IMR-90 (cell line): ENCODE results near the gene APCDD1. TPM values are rescaled to one million over a fixed set of nuclear protein-coding genes. Genes with fewer than 3 reads are reported as not detected.

Source experiments
- ATAC-seq: fragments of 200-7000 bp; cut with Tn5 transposase; 2 replicates; pipeline ENCODE4 v1.9.1; 2020; ENCODE audit warnings: low read depth, mild to moderate bottlenecking, moderate library complexity
- BruUV-seq: library from RNA; stranded (reverse); fragments of 400-500 nt; replicated peaks from 2 replicates; lab custom pipeline; 2021; lab: Mats Ljungman, UMichigan
- CTCF ChIA-PET: fragments of 300-600 bp; formaldehyde crosslinking; extraction: SDS; loops from one replicate; lab custom pipeline; 2021; ENCODE audit warnings: antibody characterized with exemption; lab: Yijun Ruan, JAX
- POLR2A ChIA-PET: fragments of 300-600 bp; sonication (Branson Sonifier 250); formaldehyde crosslinking; loops from one replicate; lab custom pipeline; 2022; ENCODE audit warnings: antibody characterized with exemption; ENCODE audit not compliant: unreplicated experiment; lab: Charles Lee
- DNase-seq: peaks from one replicate; pipeline ENCODE4 v3.0.0; 2013
- H2AFZ ChIP-seq: replicated peaks from 2 replicates; pipeline ENCODE3; 2013; ENCODE audit warnings: low read length, mild to moderate bottlenecking; ENCODE audit not compliant: poor library complexity
- H2AK5ac ChIP-seq: 2 replicates; pipeline ENCODE4 v1.6.1; 2013; ENCODE audit warnings: low read depth, low read length, inconsistent platforms
- H2AK9ac ChIP-seq: replicated peaks from 2 replicates; pipeline ENCODE3; 2013; ENCODE audit warnings: mild to moderate bottlenecking, low read depth, low read length, moderate library complexity; ENCODE audit not compliant: poor library complexity
- H2BK120ac ChIP-seq: 2 replicates; pipeline ENCODE4 v1.6.1; 2013; ENCODE audit warnings: low read depth, low read length, inconsistent platforms
- H2BK15ac ChIP-seq: 3 replicates; pipeline ENCODE4 v1.6.1; 2013; ENCODE audit warnings: low read depth, low read length, inconsistent platforms
- H2BK20ac ChIP-seq: 2 replicates; pipeline ENCODE4 v1.6.1; 2013; ENCODE audit warnings: low read depth, mild to moderate bottlenecking, inconsistent platforms, low read length, moderate library complexity
- H2BK5ac ChIP-seq: 2 replicates; pipeline ENCODE4 v1.6.1; 2013; ENCODE audit warnings: mild to moderate bottlenecking, low read depth, low read length, inconsistent platforms; ENCODE audit not compliant: poor library complexity, severe bottlenecking
- H3K14ac ChIP-seq: replicated peaks from 2 replicates; pipeline ENCODE4 v1.6.1; 2013; ENCODE audit warnings: low read depth, low read length, inconsistent platforms
- H3K18ac ChIP-seq: 2 replicates; pipeline ENCODE4 v1.6.1; 2013; ENCODE audit warnings: low read depth, low read length, control low read depth
- H3K23ac ChIP-seq: 2 replicates; pipeline ENCODE4 v1.6.1; 2013; ENCODE audit warnings: low read depth, low read length, inconsistent platforms
- H3K27ac ChIP-seq: 2 replicates; pipeline ENCODE4 v1.5.1; 2013; ENCODE audit warnings: mild to moderate bottlenecking, control low read depth, low read length; ENCODE audit not compliant: insufficient read depth
- H3K27me3 ChIP-seq: 2 replicates; pipeline ENCODE4 v1.6.1; 2013; ENCODE audit warnings: low read length; ENCODE audit not compliant: control insufficient read depth, insufficient read depth
- H3K36me3 ChIP-seq: 2 replicates; pipeline ENCODE4 v1.6.1; 2013; ENCODE audit warnings: low read length, mixed read lengths; ENCODE audit not compliant: control insufficient read depth, insufficient read depth
- H3K4ac ChIP-seq: 2 replicates; pipeline ENCODE4 v1.6.1; 2013; ENCODE audit warnings: low read depth, low read length, inconsistent platforms
- H3K4me1 ChIP-seq: 2 replicates; pipeline ENCODE4 v1.6.1; 2013; ENCODE audit warnings: low read length, mixed read lengths; ENCODE audit not compliant: control insufficient read depth, insufficient read depth
- H3K4me2 ChIP-seq: 2 replicates; pipeline ENCODE4 v1.6.1; 2013; ENCODE audit warnings: low read depth, mild to moderate bottlenecking, control low read depth, low read length, moderate library complexity
- H3K4me3 ChIP-seq: 2 replicates; pipeline ENCODE4 v1.5.1; 2013; ENCODE audit warnings: low read depth, mild to moderate bottlenecking, control low read depth, low read length, moderate library complexity; ENCODE audit not compliant: insufficient read depth
- H3K56ac ChIP-seq: 2 replicates; pipeline ENCODE4 v1.6.1; 2013; ENCODE audit warnings: low read length, inconsistent platforms; ENCODE audit not compliant: insufficient read depth; ENCODE audit errors: extremely low read depth
- H3K79me1 ChIP-seq, 2 experiments: 2 replicates each; pipeline ENCODE4 v1.6.1; 2013; ENCODE audit warnings: low read length in 2 of 2, inconsistent platforms in 1 of 2, low read depth in 1 of 2
- H3K9ac ChIP-seq: 2 replicates; pipeline ENCODE4 v1.6.1; 2013; ENCODE audit warnings: low read depth, low read length, control low read depth
- H3K9me1 ChIP-seq: 2 replicates; pipeline ENCODE4 v1.6.1; 2013; ENCODE audit warnings: low read length, inconsistent platforms; ENCODE audit not compliant: insufficient read depth
- H3K9me3 ChIP-seq: 2 replicates; pipeline ENCODE4 v1.6.1; 2013; ENCODE audit warnings: low read length; ENCODE audit not compliant: control insufficient read depth, insufficient read depth
- H4K20me1 ChIP-seq: 2 replicates; pipeline ENCODE4 v1.6.1; 2013; ENCODE audit warnings: low read length, inconsistent platforms; ENCODE audit not compliant: insufficient read depth
- H4K5ac ChIP-seq: 2 replicates; pipeline ENCODE4 v1.6.1; 2013; ENCODE audit warnings: mild to moderate bottlenecking, low read depth, low read length, control low read depth
- H4K8ac ChIP-seq, 2 experiments: 2 replicates each; pipeline ENCODE4 v1.6.1; 2013; ENCODE audit warnings: low read depth in 2 of 2, low read length in 2 of 2, control low read depth in 1 of 2, inconsistent platforms in 1 of 2
- H4K91ac ChIP-seq: 2 replicates; pipeline ENCODE4 v1.6.1; 2013; ENCODE audit warnings: low read depth, low read length, inconsistent platforms; ENCODE audit not compliant: insufficient read depth
- BHLHE40 ChIP-seq: fragments of 150-350 bp; IDR thresholded peaks from 2 replicates; pipeline ENCODE4 v1.6.1; 2016; ENCODE audit warnings: mild to moderate bottlenecking, low read depth, low read length
- CEBPB ChIP-seq: IDR thresholded peaks from 2 replicates; pipeline ENCODE4 v1.6.1; 2012; ENCODE audit warnings: low read depth, low read length, improper control_type of control experiment
- CHD1 ChIP-seq: IDR thresholded peaks from 2 replicates; pipeline ENCODE4 v1.6.1; 2012; ENCODE audit warnings: low read depth, low read length, improper control_type of control experiment
- CTCF ChIP-seq: conservative IDR thresholded peaks from 2 replicates; pipeline ENCODE4 v1.5.1; 2012; ENCODE audit warnings: mild to moderate bottlenecking, low read depth, low read length, improper control_type of control experiment
- ELK1 ChIP-seq: fragments of 150-350 bp; IDR thresholded peaks from 2 replicates; pipeline ENCODE4 v1.6.1; 2016; ENCODE audit warnings: low read depth, mild to moderate bottlenecking, low read length, moderate library complexity, borderline replicate concordance
- FOS ChIP-seq: fragments of 150-350 bp; IDR thresholded peaks from 2 replicates; pipeline ENCODE4 v1.6.1; 2016; ENCODE audit warnings: low read depth, low read length
- MAFK ChIP-seq: IDR thresholded peaks from 2 replicates; pipeline ENCODE4 v1.6.1; 2012; ENCODE audit warnings: low read depth, low read length, improper control_type of control experiment
- MAZ ChIP-seq: IDR thresholded peaks from 2 replicates; pipeline ENCODE4 v1.6.1; 2012; ENCODE audit warnings: low read depth, mild to moderate bottlenecking, low read length, improper control_type of control experiment, moderate library complexity, borderline replicate concordance
- MXI1 ChIP-seq: IDR thresholded peaks from 2 replicates; pipeline ENCODE4 v1.6.1; 2012; ENCODE audit warnings: low read depth, mild to moderate bottlenecking, low read length, moderate library complexity, borderline replicate concordance
- NFE2L2 ChIP-seq: fragments of 150-350 bp; IDR thresholded peaks from 2 replicates; pipeline ENCODE4 v1.6.1; 2016; ENCODE audit warnings: low read depth, mild to moderate bottlenecking, low read length
- POLR2A ChIP-seq: IDR thresholded peaks from 2 replicates; pipeline ENCODE4 v1.6.1; 2012; ENCODE audit warnings: mild to moderate bottlenecking, low read depth, low read length
- RAD21 ChIP-seq: IDR thresholded peaks from 2 replicates; pipeline ENCODE4 v1.6.1; 2012; ENCODE audit warnings: low read length, improper control_type of control experiment
- RCOR1 ChIP-seq: IDR thresholded peaks from 2 replicates; pipeline ENCODE4 v1.6.1; 2012; ENCODE audit warnings: mild to moderate bottlenecking, low read length, improper control_type of control experiment; ENCODE audit not compliant: insufficient replicate concordance
- RFX5 ChIP-seq: IDR thresholded peaks from 2 replicates; pipeline ENCODE4 v1.8.0; 2012; ENCODE audit warnings: low read depth, mild to moderate bottlenecking, low read length, moderate library complexity
- SMC3 ChIP-seq: fragments of 150-350 bp; IDR thresholded peaks from 2 replicates; pipeline ENCODE4 v1.6.1; 2016; ENCODE audit warnings: low read depth, mild to moderate bottlenecking, antibody characterized with exemption, low read length, moderate library complexity
- USF2 ChIP-seq: fragments of 150-350 bp; IDR thresholded peaks from 2 replicates; pipeline ENCODE4 v1.6.1; 2017; ENCODE audit warnings: mild to moderate bottlenecking, antibody characterized with exemption, low read length, low read depth
- dilution Hi-C: fragments of 300-500 bp; cut with HindIII; formaldehyde crosslinking; loops from one replicate; pipeline ENCODE4 v1.14.3; 2018; ENCODE audit warnings: low sequenced_read_pairs; ENCODE audit not compliant: unreplicated experiment
- in situ Hi-C: fragments of 300-500 bp; cut with MboI; formaldehyde crosslinking; loops from 3 replicates; pipeline ENCODE4 v1.14.3; 2019; ENCODE audit warnings: low sequenced_read_pairs, inconsistent platforms, mixed read lengths
- intact Hi-C: fragments of 100-400 bp; cut with micrococcal nuclease; formaldehyde crosslinking; loops from 2 replicates; pipeline ENCODE4 v1.10.0; 2022
- polyA plus RNA-seq, 3 experiments: library from polyadenylated mRNA; depleted of rRNA; stranded (reverse); fragments of >200 nt; gene quantifications; 2 replicates each; pipeline ENCODE4 v1.2.3, GENCODE V29; 2012; ENCODE audit warnings: low replicate concordance in 1 of 3
- total RNA-seq: library from RNA; depleted of rRNA; stranded (reverse); fragments of >200 nt; gene quantifications from 2 replicates; pipeline ENCODE4 v1.2.3, GENCODE V29; 2012

Gene APCDD1
- total and polyA plus RNA-seq, 2 of the 4 experiments (the other 2 are of a cell fraction): 1.1 to 2.2 TPM

GRCh38 chr18:10418836-10419235 lies 35.6 kb upstream of the APCDD1 start:
- intact Hi-C loops: no loop called here
- DNase-seq (no peak), ATAC-seq (no peak)
- H3K4me1 ChIP-seq: peaks cover 13% of the 10 kb centered on the region
- no peaks in the 10 kb centered on the region for H3K36me3 ChIP-seq
- H3K4me2 ChIP-seq: no peak overlapping the region
- H3K4ac ChIP-seq: no peak overlapping the region; the same call in 1 of the 2 replicates
- no peak for TF ChIP-seq MXI1
- TF ChIP-seq CTCF: no peak
- TF ChIP-seq FOS: no peak
- no peak for TF ChIP-seq RAD21
- TF ChIP-seq RCOR1: no peak
- TF ChIP-seq SMC3: no peak
- TF ChIP-seq CHD1: no peak
- no peak for TF ChIP-seq USF2
- TF ChIP-seq MAZ: no peak
- no peak for TF ChIP-seq CEBPB
- TF ChIP-seq ELK1: no peak
- no peak for TF ChIP-seq NFE2L2
- TF ChIP-seq POLR2A: no peak
- no peak for TF ChIP-seq MAFK
- TF ChIP-seq RFX5: no peak
- no peak for TF ChIP-seq BHLHE40
- no peak overlapping the region for H2BK120ac ChIP-seq
- H4K20me1 ChIP-seq: 0 out of 2 replicates have a peak, but pooled peaks cover 6% of the 10 kb centered on the region
- in situ Hi-C loops: no loop called here
- H3K56ac ChIP-seq: no peak overlapping the region
- no peaks in the 10 kb centered on the region for H3K79me1 ChIP-seq
- no peak overlapping the region for H2BK15ac ChIP-seq
- no peak overlapping the region for H3K27ac ChIP-seq
- no peak overlapping the region for H3K9ac ChIP-seq
- H2BK5ac ChIP-seq: no peak overlapping the region
- no peak overlapping the region for H2AFZ ChIP-seq
- H3K4me3 ChIP-seq: no peak overlapping the region
- peaks cover 4% of the 10 kb centered on the region; the same call in 1 of the 2 replicates for H3K9me3 ChIP-seq
- H2BK20ac ChIP-seq: peak overlapping the region; percentile 39; the same call in 1 of the 2 replicates
- H3K23ac ChIP-seq: no peak overlapping the region
- no peak overlapping the region for H3K18ac ChIP-seq
- no peak overlapping the region for H4K8ac ChIP-seq
- H3K9me1 ChIP-seq: peaks cover 5% of the 10 kb centered on the region
- no peak overlapping the region; the same call in 1 of the 2 replicates for H4K91ac ChIP-seq
- peak overlapping the region; percentile 12 for H2AK9ac ChIP-seq
- H3K27me3 ChIP-seq: peaks cover 4% of the 10 kb centered on the region
- H2AK5ac ChIP-seq: peak overlapping the region; percentile 37; the same call in 1 of the 2 replicates
- BruUV-seq: no TSS peak
- dilution Hi-C loops: no loop called here
- no peak overlapping the region for H3K14ac ChIP-seq
- no peak overlapping the region for H4K5ac ChIP-seq
- POLR2A ChIA-PET: no interaction called here
- CTCF ChIA-PET: no interaction called here
